DMS 273 (cell line): ENCODE measurements around the gene SPRYD4.
"Not testable (repeated sequence)": the region's sequence is repeated elsewhere in the genome, so short reads cannot be mapped to it uniquely, and the experiment has no call there.

ENCODE experiments used
- DNase-seq: peaks from one replicate; lab custom pipeline; 2025; ENCODE audit not compliant: unreplicated experiment; lab: John Stamatoyannopoulos, UW

The SPRYD4 gene

DNA sequence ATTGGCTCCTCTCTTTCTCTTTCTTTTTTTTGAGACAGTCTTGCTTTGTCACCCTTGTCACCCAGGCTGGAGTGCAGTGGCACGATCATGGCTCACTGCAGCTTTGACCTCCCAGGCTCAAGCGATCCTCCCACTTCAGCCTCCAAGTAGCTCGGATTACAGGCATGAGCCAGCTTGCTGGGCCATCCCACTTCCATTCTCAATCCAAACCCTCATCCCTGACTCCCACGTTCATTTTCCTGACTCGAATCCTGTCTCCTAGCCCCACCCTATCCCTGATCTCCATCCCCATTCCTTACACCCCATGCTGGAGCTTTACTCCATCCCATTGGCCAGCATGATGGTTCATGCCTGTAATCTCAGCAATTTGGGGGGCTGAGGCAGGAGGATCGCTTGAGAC lies 7.8 kb downstream of the SPRYD4 start:
- DNase-seq = no peak

DNA sequence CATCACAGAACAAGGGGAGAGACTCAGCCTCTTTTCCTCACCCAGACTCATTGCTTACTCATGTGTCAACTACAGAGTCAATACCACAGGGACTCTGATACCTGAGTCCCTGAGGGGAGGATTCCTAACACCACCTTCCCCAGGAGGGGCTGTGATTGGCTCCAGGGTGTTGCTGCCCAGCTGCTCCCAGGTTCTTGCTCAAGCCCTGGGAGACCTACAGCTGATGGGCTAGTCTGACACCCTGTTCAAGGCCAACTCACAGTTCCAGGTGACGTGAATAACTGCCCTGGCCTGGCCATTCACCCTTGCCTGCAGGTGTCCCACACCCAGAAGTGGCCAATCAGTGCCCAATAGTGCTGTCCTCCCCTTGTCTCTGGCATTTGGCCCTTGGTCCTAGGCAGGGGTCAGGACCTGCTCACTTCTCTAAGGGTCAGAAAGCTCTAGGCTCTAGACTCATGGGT lies 8.6 kb downstream of the SPRYD4 start:
- no peak for DNase-seq

DNA sequence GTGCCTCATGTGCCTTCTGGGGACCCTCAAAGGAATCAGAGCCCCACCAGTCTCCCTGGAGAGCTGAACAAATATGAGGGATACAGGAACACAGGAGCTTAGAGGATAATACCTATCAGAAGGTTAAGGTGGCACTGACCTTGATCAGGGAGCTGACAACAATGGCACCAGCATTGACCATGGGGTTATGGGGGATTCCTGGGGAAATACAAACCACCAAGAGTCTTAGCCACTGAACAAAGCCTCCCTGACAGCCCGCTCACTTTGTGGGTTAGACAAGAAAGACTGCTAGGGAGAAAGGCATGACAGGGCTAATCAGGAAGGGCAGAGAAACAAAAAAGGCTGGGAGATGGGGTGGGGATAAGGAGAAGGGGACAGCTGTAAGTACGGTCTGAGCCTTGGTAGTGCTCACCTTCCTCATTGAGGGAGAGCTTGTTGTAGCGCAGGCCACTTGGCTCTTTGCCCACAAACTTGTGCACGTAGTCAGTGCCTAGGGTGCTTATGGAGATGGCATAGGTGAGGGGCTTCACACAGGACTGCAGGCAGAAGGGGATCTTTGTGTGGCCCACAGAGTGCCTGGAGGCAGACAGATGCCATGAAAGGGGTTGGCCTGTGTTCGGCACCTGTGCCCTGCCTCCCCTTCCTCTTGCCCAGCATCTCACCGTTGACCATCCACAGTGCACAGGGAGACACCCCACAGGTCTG lies 9.3 kb downstream of the SPRYD4 start:
- DNase-seq = no peak

DNA sequence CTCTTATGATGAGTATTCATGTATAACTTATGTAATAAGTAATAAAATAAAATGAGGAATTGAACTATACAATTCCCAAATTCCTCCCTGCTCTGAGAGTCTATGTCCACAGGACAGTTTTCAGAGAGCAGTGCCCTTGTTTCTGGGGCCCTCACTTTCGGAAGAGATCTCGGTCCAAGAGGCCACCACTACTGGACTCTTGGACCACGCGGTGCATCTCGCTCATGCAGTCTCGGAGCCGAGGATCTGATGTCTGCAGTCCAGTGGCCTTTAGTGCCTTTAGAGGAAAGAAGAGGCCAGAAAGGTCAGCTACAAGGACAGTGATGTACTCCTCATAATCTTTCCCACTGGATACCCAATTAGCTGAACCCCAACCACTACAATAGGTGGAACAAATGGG lies 11.2 kb downstream of the SPRYD4 start:
- no peak for DNase-seq

DNA sequence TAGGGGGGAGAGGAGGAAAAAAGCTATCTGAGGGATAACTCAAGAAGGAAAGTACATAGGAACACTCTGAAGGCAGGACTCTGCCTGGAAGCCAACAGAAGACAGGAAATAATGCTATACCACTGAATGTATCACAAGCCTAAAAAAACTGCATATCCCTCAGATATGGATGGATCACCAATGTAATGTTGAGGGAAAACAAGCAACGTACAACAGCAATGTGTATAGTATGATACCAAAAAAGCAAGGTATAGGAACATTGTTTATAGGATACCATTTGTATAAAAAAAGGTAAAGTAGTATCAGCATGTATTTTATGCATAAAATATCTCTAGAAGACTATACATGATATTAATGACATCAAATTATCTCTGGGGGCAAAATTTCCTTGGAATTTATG lies 16.2 kb downstream of the SPRYD4 start:
- no peak for DNase-seq

DNA sequence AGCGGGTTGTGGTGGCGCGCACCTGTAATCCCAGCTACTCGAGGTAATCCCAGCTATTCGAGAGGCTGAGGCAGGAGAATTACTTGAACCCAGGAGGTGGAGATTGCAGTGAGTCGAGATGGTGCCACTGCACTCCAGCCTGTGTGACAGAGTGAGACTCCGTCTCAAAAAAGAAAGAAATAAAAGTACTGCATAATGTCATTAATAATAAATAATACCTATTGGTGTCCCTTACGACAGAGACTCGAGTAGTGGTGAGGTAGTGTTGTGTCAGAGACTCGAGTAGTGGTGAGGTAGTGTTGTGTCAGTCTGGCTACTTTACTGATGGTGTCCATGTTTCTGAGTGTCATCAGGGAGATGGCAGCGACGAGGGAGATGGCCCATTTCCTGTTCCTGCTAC lies 18.3 kb downstream of the SPRYD4 start:
- no peak for DNase-seq

DNA sequence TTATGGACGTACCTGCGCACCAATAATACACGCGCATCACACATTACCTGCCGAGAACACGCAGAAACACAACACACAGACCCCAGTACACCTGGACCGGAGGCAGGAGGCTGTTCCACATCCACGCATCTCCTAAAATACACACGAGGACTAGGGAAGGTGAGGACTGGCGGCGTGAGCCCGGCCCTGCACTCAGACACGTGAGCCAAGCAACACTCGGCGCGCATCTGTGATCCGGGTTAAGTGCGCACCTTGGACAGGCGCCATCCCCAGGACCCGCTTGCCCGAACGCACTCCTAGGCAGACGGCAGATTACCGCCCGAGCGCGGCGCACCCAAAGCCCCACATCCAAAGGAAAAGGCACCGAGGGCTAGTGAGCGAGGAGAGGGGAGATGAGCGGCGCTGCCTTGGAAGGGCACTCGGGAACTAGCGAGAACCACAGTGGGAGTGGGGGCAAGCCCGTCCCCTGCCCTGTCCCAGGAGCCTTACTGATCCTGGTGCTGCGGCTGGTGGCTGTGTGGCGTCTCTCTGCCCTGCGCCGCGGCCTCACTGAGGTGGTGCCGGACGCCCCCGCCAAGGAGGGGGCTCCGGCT lies 19.2 kb downstream of the SPRYD4 start:
- DNase-seq = peak; percentile 70

DNA sequence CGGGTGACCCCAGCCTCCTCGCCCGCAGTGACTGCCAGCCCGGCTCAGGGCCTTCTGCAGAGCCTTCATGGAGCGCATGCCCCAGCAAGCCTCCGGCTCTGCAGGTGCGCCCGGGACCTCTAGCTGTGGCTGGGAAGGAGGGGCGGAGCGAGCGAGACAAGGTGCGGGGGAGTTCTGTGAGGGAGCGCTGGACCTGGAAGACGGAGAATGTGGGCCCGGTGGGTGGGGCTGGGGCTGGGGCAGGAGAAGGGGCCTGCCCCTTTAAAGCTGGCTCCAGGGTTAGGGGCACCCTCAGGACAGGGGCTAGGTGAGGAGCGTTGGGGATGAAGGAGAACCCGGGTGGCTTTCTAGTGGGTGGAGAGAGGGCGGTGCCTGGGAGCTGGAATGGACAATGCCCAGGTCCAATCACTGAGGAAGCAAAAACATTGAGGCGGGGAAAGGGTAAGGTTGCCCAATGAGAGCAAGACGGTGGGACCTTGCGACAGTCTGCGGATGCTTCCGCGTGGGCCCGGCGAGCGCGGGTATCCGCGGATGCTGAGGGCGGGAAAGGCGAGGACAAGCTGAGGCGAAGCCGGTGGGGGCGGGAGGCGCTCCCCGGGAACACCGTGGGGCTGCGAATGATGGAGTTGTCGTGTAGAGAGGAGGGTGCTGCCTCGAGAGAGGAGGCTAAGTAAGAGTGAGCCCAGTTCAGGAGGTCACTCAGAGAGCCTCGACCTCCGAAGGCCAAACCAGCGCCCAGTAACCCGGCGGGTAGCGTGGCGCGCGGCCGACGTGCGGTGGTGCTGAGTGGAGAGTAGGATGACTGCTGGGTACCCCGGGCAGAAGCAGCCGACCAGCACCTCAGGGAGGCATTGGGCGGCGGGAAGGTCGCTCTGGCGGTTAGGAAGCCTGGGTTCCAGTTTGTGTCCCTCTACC lies 19.9 kb downstream of the SPRYD4 start, which contains the start of gene GLS2:
GLS2 (minus strand) TSS at position 121 of the 915 bp plus-strand sequence; CDS start at position 78, 43 bp downstream.
- peak; percentile 68 for DNase-seq

DNA sequence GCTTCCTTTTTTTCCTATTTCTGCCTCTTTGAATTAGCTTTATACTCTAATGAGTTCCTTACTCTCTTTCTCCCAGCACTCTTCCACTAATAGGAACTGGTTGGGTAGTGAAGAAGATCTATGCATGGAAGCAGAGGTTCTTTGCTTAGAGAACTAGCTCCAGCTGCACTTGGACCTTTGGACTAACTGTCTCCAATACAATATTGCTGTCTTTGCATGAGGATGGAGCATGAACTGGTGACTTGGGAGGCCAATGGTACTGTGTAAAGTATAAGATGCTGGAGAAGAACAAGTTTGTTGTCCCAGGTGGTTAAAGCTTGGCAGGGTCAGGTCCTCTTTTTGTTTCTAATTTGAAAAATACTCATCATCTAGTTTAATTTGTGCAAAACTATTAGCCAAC lies 22.0 kb downstream of the SPRYD4 start:
- no peak for DNase-seq

DNA sequence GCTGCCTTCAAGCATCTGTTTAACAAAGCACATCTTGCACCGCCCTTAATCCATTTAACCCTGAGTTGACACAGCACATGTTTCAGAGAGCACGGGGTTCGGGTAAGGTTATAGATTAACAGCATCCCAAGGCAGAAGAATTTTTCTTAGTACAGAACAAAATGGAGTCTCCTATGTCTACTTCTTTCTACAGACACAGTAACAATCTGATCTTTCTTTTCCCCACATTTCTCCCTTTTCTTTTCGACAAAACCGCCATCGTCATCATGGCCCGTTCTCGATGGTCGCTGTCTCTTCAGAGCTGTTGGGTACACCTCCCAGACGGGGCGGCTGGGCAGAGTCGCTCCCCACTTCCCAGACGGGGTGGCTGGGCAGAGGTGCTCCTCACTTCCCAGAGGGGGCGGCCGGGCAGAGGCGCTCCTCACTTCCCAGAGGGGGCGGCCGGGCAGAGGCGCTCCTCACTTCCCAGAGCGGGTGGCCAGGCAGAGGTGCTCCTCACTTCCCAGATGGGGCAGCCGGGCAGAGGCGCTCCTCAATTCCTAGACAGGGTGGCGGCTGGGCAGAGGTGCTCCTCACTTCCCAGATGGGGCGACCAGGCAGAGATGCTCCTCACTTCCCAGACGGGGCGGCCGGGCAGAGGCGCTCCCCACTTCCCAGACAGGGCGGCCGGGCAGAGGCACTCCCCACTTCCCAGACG lies 25.2 kb downstream of the SPRYD4 start:
- DNase-seq = not testable (repeated sequence)

DNA sequence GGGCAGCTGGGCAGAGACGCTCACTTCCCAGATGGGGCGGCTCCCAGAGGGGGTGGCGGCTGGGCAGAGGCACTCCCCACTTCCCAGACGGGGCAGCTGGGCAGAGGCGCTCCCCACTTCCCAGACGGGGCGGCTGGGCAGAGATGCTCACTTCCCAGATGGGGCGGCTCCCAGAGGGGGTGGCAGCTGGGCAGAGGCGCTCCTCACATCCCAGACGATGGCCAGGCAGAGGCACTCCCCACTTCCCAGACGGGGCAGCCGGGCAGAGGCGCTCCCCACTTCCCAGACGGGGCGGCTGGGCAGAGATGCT lies 25.7 kb downstream of the SPRYD4 start:
- DNase-seq = not testable (repeated sequence)

DNA sequence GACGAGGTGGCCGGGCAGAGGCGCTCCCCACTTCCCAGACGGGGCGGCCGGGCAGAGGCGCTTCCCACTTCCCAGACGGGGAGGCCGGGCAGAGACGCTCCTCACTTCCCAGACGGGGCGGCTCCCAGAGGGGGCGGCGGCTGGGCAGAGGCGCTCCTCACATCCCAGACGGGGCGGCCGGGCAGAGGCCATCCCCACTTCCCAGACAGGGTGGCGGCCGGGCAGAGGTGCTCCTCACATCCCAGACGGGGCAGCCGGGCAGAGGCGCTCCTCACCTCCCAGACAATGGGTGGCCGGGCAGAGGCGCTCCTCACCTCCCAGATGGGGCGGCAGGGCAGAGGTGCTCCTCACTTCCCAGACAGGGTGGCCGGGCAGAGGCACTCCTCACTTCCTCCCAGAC lies 26.1 kb downstream of the SPRYD4 start:
- not testable (repeated sequence) for DNase-seq

DNA sequence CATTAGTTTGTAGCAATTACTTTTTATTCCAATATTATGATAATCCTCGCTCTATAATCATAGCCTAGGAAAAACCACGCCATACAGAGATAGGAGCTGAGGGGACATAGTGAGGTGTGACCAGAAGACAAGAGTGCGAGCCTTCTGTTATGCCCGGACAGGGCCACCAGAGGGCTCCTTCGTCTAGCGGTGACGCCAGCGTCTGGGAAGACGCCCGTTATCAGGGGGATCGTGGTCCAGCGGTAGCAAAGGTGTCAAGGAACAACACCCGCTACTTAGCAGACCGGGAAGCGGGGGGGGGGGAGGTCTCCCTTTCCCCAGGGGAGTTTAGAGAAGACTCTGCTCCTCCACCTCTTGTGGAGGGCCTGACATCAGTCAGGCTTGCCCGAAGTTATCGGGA lies 28.3 kb downstream of the SPRYD4 start:
- DNase-seq = peak; percentile 22

DNA sequence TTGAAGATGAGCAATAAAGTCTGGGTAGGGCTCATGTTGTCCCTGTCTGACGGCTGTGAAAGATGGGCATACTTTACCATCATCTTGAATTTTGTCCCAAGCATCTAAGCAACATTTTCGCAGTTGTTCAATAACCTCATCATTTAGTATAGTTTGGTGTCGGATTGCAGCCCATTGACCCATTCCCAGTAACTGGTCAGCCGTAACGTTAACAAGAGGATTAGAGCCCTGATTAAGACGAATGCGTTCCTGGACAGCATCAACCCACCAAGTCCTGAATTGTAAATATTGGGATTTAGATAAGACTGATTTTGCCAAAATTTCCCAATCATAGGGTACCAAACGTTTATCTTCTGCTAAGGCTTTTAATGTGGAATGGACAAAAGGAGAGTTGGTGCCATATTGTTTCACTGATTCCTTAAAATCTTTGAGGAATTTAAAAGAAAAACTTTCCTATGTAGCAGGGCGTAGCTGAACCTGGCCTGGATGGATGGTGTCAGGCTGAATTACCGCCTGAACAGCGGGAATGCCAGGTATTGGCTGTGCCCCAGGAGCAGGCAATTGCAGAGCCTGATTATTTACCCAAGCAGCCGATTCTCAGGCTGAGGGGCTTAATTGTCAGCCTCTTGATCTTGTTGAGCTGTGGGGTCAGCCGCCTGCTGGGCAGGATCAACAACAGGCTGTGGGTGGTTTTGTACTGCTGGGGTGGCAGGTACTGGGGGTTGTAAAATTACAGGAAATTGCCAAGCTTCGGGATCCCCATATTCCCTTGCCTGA lies 29.9 kb downstream of the SPRYD4 start:
- DNase-seq = not testable (repeated sequence)

DNA sequence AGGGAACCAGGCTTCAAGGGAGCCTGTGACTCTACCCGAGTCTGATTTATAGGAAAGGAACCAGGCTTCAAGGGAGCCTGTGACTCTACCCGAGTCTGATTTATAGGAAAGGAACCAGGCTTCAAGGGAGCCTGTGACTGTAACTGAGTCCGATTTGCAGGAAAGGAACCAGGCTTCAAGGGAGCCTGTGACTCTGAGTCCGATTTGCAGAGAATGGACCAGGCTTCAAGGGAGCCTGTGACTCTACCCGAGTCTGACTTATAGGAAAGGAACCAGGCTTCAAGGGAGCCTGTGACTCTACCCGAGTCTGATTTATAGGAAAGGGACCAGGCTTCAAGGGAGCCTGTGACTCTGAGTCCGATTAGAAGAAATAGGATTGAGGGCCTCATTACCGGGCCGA lies 31.1 kb downstream of the SPRYD4 start:
- not testable (repeated sequence) for DNase-seq

DNA sequence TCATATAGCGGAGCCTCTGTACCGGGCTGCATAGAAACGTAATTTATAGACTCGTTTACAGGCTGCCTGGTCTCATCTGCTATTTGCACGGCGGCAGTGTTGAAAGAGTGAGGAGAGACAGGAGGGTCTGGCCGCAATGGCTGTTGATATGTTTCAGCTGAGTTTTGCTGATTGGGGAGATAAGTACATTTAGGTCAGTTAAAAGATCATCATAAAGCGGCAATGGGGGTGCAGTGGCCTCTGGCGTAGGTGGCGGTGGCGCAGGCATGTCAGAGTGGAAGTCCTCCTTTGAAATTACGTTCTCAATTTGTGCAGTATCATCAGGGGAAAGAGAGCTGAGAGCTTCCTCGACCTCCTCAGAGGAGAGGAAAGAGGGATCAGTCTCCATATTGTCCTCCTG lies 31.5 kb downstream of the SPRYD4 start:
- DNase-seq = not testable (repeated sequence)

DNA sequence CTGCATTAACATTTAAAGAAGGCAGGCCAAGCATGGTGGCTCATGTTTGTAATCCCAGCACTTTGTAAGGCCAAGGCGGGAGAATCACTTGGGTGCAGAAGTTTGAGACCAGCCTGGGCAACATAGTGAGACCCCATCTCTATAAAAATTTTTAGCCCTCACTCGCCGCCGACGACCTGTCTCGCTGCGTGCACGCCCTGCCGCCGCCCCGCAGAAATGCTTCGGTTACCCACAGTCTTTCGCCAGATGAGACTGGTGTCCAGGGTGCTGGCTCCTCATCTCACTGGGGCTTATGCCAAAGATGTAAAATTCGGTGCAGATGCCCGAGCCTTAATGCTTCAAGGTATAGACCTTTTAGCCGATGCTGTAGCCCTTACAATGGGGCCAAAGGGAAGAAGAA lies 42.4 kb downstream of the SPRYD4 start:
- no peak for DNase-seq

DNA sequence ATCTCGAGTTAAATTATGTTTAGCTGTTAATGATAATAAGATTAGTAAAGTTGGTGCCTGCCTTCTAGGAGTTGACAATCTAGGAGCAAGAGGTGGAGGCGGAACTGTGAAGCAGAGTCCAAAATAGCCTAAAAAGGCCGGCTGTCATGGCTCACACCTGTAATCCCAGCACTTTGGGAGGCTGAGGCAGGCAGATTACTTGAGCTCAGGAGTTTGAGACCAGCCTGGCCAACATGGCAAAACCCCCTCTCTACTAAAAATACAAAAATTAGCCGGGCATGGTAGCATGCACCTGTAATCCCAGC lies 45.6 kb downstream of the SPRYD4 start:
- DNase-seq = not testable (repeated sequence)

DNA sequence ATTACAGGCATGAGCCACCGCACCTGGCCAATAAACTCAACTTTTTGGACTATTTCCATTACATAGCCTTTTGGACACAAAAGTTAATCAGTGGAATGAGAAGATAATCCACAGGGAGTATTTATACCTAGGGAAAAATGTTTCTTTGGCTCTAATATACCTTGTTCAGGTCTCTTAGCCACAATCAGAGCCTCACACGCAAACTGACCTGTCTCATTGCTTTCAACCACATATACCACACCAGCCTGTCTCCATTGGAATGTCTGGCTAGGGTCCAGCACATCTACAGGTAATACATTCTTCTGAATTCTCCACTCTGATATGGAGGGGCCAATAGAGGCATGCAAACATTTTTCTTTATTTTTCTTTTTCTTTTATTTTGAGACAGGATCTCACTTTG lies 49.5 kb downstream of the SPRYD4 start:
- no peak for DNase-seq

DNA sequence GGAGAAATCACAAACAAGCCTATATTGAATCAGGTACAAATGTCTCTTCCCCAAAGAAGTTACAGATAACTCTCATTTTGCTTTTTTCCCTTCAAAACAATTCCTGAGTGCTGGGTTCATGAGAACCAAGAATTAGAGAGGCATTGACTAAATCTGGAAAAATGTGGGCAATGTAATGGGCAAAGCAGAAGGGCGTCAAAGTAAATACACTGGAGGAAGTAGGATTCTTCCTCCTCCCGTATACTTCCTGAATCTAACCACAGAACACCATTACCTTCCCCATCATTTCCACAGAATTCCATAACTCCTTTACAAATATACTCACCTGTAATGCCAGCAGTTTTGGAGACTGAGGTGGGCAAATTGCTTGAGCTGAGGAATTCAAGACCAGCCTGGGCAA lies 50.2 kb downstream of the SPRYD4 start:
- no peak for DNase-seq

DNA sequence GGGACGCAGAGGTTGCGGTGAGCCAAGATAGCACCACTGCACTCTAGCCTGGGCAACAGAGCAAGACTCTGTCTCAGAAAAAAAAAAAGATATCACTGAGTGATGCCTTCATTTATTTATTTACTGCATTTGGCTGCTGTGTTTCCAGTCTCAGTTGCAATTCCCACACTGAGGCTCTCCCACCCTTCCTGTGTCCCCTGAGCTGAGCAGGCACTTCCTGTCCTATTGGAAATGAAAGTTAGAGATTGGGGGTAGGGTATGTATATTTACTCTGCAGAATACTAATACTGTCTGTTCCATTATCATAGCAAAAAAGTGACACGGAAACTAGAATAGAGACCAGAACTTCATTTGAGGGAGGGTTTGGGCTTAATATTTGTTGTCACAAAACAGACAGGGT lies 51.7 kb downstream of the SPRYD4 start:
- DNase-seq = no peak
